Activated T-cell treated with anti-CD3 and anti-CD28 coated beads for 1 hour (primary cell): ENCODE data around the gene TOP3A.

Experiments used
- DNase-seq: peaks from one replicate; pipeline ENCODE4 v3.0.0-alpha.2; 2020; ENCODE audit warnings: low read depth

Gene TOP3A

GRCh38 chr17:18230288-18231141 is 84.3 kb downstream of the TOP3A start:
- no peak for DNase-seq

- no peak for DNase-seq
Measured at GRCh38 chr17:18229771-18230170, 85.0 kb downstream of the TOP3A start.

GRCh38 chr17:18229254-18229653 is 85.5 kb downstream of the TOP3A start:
- DNase-seq = no peak

GRCh38 chr17:18228176-18228682 is 86.6 kb downstream of the TOP3A start:
- no peak for DNase-seq

GRCh38 chr17:18227635-18228034 is 87.2 kb downstream of the TOP3A start:
- DNase-seq = no peak

GRCh38 chr17:18226284-18226945 is 88.4 kb downstream of the TOP3A start:
- DNase-seq = no peak

GRCh38 chr17:18225642-18226283 is 89.0 kb downstream of the TOP3A start:
- no peak for DNase-seq

- peak; percentile 94 for DNase-seq
Measured at GRCh38 chr17:18225121-18225641, 89.6 kb downstream of the TOP3A start, which contains the start of gene LLGL1. Gene LLGL1 (plus strand): TSS chr17:18225635. CDS start chr17:18225683, 48 bp downstream.

- DNase-seq = no peak
Measured at GRCh38 chr17:18224387-18225120, 90.2 kb downstream of the TOP3A start.

GRCh38 chr17:18224053-18224386 is 90.8 kb downstream of the TOP3A start:
- DNase-seq = no peak
